Measurements from ENCODE around the gene MYO9A.
"Not testable (repeated sequence)": the region's sequence is repeated elsewhere in the genome, so short reads cannot be mapped to it uniquely, and the experiment has no call there.

MYO9A gene

DNA sequence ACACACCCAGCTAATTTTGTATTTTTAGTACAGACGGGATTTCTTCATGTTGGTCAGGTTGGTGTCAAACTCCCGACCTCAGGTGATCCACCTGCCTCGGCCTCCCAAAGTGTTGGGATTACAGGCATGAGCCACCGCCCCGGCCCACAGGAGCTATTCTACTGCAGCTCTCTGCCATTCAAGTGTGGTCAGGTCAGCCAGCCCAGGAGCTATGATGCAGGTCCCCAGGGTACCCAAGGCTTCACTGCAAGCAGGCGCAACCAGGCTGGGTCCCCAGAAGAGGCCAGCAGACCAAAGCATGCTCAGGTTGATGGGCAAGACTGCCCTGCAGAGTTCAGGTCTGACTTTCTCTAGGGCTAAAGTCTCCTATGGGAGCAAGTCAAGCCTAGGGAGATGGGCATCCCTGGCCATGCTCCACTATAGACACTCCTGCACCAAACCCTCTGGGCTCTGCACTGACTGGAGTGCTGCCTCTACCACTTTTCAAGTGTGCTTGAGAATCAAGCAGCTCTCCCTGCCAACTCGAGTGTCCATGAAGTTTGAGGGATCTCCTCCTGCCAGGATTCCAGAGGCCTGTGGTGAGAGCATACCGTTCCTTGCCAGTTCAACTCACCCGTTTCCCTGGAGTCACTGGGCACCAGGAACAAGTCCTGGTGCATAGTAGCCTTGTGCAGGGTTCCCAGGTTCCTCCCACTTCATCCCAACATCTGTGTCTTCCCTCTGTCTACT, 30.9 kb downstream of the MYO9A start:
- no peak for DNase-seq

DNA sequence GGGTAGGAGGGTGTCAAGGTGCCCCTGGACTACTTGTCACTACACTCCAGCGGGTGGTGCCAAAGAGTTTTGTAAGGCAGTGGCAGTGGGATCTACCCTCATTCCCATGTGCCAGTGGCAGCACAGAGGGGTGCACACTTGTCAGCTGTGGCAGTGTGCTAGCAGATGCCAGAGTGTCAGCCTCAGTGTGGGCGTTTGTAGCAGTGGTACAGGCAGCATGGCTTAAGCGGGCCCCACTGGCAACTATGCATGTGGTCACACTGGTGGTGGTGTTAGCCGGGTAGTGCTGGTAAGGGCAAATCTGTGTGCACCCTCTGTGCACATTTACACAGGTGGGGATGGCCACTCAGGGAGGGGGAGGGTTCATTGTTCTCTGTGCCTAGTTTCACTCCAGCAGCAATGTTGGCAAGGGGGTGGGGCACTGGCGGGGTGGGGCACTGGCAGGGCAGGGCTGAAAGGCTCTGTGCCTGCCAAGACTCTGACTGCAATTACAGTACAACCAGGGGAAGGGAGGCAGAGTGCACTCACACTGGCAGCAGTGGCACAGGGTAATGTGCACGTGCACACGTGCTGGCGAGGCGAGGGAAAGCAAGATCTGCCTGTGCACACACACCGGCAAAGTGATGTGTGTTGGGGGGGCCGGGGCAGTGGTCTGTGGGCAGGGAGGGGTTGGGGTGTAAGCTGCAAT, 31.8 kb downstream of the MYO9A start:
- no peak for DNase-seq

DNA sequence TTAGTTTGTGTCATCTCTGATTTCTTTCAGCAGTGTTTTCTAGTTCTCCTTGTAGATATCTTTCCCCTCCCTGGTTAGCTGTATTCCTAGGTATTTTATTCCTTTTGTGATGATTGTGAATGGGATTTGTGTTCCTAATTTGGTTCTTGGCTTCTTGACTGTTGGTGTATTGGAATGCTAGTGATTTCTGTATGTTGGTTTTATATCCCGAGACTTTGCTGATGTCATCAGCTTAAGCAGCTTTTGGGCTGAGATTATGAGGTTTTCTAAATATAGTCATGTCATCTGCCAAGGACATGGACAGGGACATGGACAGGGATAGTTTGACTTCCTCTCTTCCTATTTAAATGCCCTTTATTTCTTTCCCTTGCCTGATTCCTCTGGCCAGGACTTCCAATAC, 35.8 kb downstream of the MYO9A start:
- DNase-seq, result no peak

DNA sequence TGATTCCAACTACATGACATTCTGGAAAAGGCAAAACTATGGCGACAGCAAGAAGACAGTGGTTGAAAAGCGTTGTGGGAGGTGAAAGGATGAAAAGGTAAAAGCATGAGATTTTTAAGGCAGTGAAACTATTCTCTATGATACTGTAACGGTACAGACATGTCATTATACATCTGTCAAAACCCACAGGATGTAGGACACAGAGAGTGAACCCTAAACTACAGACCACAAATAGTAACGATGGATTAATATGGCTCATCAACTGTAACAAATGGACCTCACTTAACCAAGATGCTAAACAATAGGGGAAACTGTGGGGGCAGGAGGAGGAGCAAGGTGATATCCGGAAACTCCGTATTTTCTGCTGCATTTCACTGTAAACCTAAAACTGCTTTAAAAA, 39.1 kb downstream of the MYO9A start:
- no peak for DNase-seq

DNA sequence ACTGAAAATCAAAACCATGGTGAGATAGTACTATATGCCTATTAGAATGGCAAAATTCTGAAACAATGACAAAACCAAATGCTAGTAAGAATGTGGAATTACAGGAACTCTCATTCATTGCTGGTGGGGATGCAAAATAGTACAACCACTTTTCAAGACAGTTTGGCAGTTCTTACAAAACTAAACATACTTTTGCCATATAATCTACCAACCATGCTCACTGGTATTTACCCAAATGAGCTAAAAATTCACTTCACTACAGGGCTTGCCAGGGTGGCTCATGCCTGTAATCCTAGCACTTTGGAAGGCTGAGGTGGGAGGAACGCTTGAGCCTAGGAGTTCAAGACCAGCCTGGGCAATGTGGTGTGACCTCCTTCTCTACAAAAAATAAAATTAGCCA, 40.0 kb downstream of the MYO9A start:
- DNase-seq, result no peak

DNA sequence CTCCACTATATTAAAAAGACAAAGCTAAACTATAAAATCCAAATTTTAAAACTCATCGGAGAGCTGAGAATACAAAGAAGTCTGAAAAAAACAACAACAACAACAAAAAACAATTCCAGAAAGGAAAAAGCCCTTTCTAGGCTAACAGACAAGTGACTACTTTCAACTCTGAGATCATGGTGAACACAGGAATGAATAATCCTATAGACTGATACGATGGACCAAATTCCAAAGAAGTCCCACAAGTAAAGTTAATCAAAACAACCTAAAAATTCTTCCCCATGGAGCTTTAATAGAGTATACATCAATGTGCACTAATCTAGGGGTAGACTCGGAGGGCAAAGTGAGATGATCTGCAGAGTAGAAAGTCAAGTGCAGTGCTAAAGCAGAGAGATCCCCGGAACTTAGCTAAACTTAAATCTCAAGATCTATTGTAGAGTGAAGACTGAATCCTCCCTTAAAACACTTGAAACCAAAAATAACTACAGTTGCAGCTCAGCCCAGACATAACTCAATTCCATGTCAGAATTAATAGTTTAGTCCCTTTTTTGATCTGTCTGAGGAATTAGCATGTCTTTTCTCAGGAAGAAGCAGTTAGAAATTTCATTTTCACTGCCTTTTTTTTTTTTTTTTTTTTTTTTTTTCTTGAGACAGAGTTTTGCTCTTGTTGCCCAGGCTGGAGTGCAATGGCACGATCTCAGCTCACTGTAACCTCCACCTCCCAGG, 43.5 kb downstream of the MYO9A start:
- DNase-seq, result no peak

DNA sequence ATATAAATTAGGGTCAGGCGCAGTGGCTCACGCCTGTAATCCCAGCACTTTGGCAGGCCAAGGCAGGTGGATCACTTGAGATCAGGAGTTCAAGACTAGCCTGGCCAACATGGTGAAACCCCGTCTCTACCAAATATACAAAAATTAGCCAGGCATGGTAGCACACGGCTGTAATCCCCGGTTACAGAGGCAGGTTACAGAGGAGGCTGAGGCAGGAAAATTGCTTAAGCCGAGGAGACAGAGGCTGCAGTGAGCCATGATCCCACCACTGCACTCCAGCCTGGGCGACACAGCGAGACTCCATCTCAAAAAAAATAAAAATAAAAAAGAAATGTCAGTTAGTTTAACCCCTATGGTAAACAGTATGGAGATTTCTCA, 46.5 kb downstream of the MYO9A start:
- DNase-seq, result not testable (repeated sequence)

DNA sequence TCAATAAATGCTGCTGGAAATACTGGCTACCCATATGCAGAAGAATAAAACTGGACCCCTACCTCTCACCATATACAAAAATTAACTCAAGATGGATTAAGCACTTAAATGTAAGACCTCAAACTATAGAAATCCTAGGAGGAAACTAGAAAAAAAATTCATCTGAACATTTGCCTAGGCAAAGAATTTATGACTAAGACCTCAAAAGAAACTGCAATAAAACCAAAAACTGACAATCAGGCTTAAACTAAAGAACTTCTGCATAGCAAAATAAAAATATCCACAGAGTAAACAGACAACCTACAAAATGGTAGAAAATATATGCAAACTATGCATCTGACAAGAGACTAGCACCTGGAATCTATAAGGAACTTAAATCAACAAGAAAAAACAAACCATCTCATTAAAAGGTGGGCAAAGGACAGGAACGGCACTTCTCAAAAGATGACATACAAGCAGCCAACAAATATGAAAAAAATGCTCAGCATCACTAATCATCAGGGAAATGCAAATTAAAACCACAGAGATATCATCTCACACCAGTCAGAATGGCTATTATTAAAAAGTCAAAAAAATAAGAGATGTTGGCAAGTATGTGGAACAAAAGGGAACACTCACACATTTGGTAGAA, 47.0 kb downstream of the MYO9A start:
- no peak for DNase-seq

DNA sequence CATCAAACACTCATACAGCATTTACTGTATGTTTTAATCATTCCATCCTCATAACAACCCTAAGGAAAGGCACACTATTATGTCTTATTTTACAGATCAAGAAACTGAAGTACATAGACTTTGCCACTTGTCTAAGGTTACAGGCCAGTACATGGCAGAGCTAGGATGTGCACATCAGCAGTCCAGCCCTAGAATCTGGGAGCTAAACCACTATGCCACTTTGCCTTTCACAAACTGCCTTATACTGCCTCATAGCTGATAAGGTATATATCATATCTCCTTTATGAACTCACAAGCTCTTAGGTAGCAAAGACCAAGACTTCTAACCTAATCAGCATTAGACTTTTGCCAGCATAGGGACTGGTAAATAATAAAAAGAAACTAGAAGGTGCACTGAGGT, 49.1 kb downstream of the MYO9A start:
- no peak for DNase-seq

DNA sequence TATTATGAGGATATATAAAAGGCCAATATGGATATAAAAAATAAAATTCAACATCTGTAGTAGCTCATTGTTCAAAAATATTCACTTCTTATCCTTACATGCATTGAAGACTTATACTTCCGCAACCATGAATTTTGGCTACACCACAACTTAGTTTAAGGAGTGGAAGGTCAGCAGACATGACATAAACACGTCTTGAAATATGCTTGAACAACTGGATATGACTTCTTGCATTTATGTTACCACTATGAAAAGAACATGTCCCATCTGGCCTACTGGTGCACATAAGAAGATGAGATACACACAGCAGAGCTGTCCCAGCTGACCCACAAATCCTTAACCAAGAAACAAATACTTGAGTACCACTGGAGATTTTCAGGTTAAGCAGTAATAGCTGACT, 52.1 kb downstream of the MYO9A start:
- DNase-seq, result no peak

DNA sequence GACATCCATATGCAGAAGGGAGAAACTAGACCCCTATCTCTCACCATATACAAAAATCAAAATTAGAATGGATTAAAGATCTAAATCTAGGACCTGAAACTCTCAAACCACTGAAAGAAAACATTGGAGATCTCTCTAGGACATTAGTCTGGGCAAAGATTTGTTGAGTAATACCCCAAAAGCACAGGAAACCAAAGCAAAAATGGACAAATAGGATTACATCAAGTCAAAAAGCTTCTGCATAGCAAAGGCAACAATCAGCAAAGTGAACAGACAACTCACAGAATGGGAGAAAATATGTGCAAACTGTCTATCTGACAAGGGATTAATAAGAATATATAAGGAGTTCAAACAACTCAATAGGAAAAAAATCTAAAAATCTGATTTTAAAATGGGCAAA, 54.8 kb downstream of the MYO9A start:
- no peak for DNase-seq

DNA sequence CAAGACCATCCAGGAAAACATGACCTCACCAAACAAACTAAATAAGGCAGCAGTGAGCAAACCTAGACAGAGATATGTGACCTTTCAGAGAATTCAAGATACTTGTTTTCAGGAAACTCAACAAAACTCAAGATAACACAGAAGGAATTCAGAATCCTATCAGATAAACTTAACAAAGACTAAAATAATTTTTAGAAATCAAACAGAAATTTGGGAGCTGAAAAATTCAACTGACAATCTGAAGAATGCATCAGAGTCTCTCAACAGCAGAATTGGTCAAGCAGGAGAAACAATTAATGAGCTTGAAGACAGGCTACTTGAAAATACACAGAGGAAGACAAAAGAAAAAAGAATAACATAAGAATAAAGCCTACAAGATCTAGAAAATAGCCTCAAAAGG, 55.6 kb downstream of the MYO9A start:
- no peak for DNase-seq

DNA sequence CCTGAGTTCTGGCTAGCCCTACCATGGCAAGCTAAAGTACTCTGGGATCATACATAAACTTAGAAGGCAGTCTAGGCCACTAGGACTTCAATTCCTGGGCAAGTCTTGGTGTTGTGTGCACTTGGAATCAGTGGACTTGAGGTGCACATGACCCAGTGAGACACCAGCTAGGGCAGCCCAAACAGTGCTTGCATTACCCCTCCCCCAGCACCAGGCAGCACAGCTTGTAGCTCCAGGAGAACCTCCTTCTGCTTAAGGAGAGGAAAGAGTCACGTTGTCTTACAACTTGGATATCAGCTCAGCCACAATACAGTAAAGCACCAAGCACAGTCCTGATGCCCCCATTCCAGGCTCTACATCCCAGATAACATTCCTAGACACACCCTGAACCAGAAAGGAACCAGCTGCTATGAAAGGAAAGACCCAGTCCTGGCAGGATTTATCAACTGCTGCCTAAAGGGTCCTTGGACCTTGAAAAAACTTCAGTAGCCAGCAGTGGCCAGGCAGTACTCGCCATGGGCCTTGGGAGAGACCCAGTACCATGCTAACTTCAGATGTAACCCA, 57.2 kb downstream of the MYO9A start:
- DNase-seq, result no peak

DNA sequence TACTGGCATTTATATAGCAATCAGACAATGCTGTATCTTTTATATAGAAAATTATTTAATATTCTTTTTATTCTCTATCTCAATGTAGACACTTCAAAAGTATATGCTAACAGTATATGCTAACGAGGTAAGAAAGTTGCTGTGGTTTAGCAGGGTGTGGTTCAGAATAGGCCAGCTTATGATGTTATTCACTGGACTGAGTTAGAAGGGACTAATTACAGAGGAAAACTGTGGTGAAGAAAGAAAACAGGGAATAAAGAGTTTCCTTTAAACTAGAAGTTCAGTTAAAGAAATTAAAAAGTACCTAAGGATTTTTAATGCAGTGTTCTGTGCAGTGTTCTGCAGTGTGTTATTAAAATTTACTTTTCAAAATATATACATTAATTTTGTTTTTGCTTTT, 59.4 kb downstream of the MYO9A start:
- no peak for DNase-seq

DNA sequence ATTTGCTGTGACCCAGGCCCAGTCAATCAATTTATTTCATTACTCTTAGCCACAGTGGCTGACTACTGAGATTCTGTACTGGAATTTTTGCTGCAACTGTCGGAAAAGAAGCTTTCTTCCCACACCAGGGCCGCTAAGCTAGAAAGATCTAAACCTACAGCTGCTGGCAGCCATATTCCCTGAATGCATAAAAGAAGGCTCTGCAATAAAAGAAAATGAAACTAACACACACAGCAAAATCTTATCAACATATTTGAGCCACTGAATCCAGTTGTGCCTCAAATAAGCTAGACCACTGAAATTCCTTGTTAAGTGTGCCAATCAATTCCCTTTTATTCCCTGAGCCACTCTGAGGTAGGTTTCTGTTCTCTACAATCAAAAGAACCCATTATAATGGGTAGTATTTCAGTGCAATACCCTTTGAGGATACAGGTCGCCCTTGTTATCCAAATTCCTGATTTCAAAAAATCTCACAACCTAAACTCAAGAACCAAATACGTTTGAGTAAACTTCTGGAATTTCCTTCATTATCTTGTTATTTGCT, 60.3 kb downstream of the MYO9A start:
- no peak for DNase-seq

DNA sequence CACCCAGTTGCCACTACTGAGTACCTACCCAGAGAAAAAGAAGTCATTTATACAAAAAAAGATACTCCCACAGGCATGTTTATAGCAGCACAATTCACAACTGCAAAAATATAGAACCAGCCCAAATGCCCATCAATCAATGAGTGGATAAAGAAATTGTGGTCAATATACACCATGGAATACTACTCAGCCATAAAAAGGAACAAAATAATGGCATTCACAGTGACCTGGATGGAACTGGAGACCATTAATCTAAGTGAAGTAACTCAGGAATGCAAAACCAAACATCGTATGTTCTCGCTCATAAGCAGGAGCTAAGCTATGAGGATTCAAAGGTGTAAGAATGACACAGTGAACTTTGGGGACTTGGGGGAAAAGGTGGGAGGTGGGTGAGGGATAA, 61.7 kb downstream of the MYO9A start:
- DNase-seq, result not testable (repeated sequence)

DNA sequence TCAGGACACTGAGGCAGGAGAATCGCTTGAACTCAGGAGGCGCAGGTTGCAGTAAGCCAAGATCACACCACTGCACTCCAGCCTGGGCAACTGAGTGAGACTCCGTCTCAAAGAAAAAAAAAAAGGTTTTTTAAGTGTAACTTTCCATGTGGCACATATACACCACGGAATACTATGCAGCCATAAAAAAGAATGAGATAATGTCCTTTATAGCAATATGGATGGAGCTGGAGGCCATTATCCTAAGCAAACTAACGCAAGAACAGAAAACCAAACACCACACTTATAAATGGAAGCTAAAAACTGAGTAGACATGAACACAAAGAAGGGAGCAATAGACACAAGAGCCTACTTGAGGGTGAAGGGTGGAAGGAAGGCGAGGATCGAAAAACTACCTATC, 64.7 kb downstream of the MYO9A start:
- not testable (repeated sequence) for DNase-seq

DNA sequence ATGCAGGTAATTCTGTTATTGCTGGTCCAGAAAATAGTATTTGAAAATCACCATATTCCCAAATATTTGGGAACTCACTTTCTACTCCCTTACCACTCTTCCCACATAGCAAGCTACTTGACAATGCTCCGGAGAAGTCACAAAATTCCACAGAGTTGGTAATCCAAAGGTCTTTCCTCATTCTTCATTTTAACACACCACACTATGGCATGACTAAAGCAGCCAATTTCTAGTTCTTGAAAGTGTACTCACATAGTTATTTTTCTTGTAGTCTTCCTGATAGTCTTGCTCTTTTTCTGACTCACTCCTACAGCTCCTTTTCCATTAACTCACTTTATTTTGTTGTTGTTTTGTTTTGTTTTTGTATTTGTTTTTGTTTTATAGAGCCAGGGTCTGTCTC, 67.2 kb downstream of the MYO9A start:
- no peak for DNase-seq

DNA sequence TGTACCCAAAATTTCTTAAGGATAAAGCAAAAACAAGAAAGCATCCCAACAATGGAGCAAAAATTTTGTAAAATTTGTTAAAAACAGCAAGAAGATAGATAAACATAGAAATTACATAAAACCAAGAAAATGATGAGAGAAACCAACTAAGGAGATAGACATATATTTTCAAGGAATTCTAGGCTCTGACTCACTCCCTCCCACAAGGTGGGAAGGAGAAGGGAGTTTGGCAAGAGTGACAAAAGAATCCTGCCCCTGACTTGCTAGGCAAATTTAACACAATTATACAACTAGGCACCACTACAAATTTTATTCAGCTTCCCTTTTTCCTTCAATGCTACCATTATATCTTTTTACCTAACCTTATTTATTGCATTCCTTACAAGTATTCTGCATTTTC, 70.9 kb downstream of the MYO9A start:
- DNase-seq, result no peak

DNA sequence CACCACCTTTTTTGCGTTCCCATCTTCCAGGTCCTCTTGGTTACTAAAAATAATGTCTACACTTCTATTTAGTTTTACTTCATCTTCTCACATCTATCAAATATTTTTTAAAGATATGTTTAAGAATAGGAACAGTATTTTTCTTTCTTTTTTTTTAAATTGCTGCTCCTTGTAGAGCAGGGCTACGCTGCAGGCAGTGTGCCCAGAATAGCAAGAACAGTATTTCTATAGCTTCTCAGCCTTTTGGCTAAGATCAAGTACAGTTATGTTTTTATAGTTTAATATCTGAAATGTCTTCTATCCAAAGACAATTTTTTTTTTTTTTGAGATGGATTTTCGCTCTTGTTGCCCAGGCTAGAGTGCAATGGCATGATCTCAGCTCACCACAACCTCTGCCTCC, 73.0 kb downstream of the MYO9A start:
- DNase-seq, result no peak

DNA sequence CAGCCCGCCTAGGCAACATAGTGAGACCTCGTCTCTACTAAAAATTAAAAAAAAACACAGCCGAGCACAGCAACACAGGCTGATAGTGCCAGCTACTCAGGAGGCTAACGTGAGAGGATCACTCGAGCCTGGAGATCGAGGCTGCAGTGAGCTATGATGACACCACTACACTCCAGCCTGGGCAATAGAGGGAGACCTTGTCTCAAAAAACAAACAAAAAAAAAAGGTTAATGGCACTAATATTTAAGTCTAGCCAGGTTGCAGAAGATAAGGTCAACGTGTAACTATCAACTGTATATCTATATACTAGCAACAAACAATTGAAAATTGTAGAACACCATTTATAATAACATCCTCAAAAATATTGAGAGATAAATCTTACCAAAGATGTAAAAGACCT, 75.1 kb downstream of the MYO9A start:
- no peak for DNase-seq

DNA sequence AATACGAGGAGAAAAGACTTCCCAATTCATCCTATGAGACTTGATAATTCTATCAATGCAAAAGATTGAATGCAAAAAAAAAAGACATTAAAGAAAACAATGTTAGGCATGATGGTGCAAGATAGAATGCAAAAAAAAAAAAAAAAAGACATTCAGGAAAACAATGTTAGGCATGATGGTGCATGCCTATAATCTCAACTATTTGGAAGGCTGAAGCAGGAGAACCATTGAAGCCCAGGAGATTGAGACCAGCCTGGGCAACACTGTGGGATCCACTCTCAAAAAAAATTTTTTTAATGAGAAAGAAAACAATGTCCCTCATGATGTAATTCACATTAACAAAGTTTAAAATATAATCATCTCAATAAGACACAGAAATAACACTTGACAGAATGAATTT, 75.9 kb downstream of the MYO9A start:
- no peak for DNase-seq

DNA sequence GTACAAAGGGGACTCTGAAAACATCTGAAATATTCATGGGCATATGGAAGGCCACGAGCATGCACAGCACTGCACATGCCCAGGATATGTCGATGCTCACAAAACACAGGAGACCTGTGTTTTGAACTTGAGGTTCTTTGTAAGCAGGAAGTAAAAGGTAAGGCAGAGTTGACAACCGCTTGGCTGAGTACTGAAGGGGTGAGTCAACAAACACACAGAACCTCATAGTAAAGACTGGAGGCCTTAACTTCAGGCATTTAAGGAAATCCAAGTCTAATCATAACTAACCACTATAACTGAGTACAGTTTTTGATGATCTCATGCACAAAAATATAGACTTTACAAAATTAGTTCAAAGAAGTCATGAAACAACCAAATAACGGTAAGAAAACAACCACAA, 80.6 kb downstream of the MYO9A start:
- DNase-seq, result no peak
